NCI-H1694 (cell line): ENCODE data around the gene CEP95.

Experiments
- DNase-seq: peaks from one replicate; lab custom pipeline; 2025; lab: John Stamatoyannopoulos, UW

Gene CEP95

GRCh38 chr17:64515829-64516228 is 9.1 kb downstream of the CEP95 start:
- no peak for DNase-seq

DNA sequence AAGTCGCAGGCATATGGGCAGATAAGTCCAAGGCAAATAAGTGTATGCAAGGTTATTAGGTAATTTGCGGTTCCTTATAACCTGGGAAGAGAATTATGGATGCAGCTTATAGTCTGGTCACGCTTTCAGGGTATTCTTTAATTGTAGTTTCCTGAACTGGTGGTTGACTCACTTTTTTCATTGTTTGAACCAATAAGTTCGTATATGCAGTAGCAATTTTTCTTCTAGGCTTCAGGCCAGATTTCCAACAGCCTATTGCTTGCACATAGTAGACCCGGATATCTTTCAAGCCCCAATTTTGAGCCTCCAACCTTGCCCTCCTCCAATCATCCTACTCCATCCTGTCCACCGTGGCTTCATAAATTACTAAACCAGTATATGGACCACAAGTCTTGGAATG is 12.8 kb downstream of the CEP95 start:
- no peak for DNase-seq

DNA sequence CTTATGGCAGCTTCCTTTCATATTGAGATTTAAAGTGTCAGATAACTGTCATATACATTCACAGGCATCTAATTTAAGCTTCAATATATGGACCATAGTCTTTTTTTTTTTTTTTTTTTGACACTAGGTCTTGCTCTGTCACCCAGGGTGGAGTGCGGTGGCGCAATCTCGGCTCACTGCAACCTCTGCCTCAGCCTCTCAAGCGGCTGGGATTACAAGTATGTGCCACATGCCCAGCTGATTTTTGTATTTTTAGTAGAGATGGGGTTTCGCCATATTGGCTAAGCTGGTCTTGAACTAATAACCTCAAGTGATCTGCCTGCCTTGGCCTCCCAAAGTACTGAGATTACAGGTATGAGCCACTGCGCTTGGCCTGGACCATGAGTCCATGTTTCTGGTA is 13.6 kb downstream of the CEP95 start:
- DNase-seq: no peak

GRCh38 chr17:64527914-64528313 is 21.1 kb downstream of the CEP95 start:
- no peak for DNase-seq

- DNase-seq: no peak
These were observed 22.4 kb downstream of the CEP95 start for GRCh38 chr17:64529221-64529620.

DNA sequence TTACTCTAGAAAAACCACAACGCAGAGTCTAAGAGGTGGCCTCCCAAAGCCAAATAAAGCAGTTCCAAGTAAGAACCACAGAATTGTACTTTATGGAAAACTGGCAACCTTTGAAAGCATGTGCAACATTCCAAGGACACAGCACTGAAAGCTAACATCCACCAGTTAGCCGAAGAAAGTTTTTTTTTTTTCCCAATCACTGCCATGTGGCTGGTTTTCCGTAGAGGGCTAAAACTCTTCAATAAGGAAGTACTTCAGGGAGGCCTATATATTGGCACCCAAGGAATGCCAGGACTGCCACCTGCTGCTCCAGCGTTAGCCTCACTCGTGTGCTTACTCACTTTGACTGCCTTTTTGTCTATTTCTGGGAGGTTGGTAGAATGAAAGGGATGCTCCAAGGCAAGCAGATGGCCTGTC is 25.2 kb downstream of the CEP95 start:
- DNase-seq: no peak

DNA sequence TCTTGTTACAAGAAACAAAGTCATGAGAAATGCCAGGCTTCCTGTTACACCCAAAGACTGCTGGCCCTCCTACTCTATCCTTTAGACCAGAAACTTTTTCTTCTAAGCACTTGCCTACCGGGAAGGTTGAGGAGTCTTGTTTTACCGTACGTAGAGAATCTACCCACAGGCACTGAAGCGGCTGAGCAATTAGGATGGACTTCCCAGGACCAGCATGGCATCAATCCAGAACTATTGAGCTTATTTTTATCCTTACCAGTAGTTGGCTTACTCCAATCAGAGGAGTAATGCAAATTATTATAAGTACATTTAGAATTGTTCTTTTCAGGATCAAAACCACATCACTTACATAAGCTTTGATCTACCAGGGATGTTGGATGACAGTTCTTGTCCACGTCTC is 25.6 kb downstream of the CEP95 start:
- no peak for DNase-seq

DNA sequence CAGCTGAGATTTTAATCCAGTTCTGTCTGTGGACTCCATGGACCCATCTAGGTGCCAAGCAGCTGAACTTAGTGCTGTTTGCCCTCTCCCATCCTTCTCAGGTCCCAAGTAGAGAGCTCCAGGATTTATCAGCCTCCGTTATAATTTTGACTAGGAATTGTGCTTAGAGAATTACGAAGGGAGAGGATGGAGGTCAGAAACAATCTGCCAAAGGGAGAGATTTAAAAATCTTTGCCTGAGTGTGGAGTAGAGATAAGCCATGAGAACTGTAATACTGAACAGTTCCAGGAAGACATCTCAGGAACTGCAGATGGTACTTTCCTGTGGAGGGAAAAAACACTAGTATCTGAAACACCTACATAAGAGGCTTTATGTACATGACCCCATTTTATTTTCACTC is 27.0 kb downstream of the CEP95 start:
- no peak for DNase-seq

DNA sequence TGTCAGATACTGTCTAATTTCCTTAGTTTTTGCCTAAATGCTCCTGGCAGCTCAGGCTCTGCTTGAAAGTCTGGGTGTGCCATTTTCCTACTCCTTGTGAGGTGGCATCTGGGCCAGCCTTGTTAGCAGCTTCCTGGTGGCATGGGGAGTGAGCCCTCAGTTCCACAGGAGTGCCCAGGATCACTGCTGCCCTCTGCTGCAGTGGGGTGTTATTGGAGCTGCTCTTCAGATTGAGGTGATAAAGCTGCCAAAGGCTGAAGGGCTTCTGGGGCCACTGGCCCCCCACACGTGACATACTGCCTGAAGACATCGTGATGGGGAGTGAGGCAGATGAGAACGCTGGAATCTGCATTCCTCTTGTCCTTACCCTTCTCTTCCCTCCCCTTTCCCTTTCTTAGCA is 27.4 kb downstream of the CEP95 start:
- no peak for DNase-seq

- no peak for DNase-seq
These were observed 28.6 kb downstream of the CEP95 start for GRCh38 chr17:64535357-64535756.

GRCh38 chr17:64536913-64537312 is 30.1 kb downstream of the CEP95 start:
- DNase-seq: no peak

- DNase-seq: no peak
These were observed 30.7 kb downstream of the CEP95 start for GRCh38 chr17:64537488-64537887.

- DNase-seq: no peak
These were observed 31.8 kb downstream of the CEP95 start for GRCh38 chr17:64538508-64539130.

GRCh38 chr17:64540118-64540776 is 33.5 kb downstream of the CEP95 start:
- no peak for DNase-seq

DNA sequence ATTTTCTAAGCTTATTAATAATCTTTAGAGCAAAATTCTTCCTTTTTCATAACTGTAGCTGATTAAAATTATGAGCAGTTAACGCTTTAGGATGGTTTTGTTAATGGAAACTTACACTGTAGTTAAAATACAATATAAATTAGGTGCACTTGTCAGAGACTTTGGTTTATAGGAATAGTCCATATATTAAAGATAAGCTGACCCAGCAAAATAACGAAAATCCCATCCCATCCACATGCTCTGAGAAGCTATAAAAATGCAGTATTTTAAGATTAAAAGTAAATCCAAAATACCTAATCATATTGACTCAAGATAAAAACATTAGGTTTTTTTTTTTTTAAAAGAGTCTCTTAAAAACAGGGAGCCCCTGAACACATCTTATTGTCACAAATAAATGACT is 38.0 kb downstream of the CEP95 start:
- no peak for DNase-seq

DNA sequence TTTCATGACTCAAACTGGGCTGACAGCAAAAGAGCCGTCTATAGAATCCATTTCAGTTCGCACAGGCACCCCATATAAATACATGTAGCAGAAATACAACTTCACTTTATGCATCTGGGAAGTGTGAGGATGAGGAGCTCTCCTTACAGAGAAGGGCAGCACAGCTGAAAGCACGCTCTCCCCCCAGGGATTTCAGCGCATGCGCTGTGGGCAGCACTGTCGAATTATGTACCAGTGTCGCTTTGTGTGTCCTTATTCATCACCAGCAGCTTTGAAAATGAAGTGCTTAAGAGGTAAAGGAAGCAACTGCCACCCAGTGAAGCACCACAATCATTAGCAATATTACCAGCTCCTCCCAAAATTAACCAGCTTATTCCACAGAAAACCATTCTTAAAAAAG is 39.9 kb downstream of the CEP95 start:
- no peak for DNase-seq

DNA sequence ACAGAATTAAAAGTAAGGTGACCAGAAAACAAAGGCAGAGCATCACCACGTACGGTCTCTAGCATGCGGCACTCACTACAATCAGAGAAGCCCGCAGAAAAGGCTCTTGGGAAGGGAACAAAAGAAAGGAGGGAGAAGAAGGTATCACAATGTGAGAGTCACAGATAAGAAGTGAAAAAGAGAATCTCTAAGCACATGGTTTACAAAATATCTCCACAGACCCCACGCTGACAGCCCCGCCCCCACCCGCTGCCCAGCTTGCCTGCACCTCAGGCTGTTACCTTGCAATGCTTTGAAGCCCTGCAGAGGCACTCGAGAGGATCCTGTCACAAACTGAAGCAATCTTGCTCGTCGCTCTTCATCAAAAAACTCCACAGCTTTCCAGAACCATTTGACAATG is 40.5 kb downstream of the CEP95 start:
- no peak for DNase-seq

DNA sequence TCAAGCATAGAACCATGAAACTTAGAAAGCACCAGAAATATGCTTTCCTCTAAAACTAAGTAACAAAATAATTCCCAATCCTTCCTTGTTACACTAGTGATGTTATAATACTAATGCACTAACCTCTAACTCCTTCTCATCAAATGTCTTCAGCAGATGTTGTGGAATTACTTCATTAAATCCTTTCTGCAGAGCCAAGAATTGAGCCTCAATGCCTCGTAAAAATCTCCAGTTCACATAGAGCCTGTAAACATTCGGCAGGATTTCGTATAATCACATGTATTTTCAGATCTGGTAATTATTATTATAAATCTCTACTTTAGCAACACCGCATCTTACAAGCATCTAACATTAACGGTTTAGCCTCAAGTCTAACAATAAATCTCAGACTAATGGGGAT is 44.7 kb downstream of the CEP95 start:
- DNase-seq: no peak

DNA sequence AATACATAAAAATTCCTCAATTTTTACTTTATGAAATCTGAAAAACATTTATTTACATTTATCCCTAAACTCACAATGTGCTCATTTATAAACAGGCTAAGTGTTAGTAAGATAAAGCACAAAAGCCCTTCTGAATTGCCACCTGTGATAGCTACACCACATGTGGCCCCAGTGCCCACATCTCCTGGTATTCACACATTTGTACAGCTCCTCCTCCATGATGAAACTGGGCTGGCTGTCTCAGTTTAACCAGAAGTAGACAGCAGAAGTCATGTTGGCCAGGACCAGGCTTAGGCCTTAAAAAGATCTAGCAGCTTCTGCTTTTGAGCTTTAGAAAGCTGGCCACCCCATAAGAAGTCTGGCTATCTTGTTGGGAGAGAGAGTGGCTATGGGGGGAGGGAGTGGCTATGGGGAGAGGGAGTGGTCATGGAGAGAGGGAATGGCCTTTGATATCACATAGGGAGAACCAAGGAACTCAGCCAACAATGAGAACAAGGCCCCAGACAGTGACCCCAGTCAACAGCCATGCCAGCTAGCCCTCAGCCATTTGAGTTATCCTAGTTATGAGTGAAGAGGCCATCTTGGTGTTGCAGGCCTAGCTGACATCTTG is 47.4 kb downstream of the CEP95 start:
- no peak for DNase-seq

DNA sequence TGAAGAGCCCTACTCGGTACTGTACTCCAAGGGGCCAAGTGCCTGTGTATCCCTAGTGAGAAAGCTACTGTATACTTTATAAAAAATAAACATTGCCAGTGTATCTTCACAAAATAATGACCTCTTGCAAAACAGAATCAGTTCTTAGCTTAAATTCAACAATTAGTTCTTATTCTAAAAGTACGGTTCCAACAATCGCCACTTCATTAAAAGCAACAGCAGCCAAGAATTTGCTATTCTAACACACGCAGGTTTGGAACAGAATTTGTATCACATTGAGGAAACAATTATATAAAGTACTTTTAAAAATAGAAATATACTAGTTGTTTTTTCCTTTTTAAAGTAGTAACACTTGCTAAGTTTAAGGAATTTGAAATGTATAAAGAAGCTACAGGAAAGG is 48.5 kb downstream of the CEP95 start:
- no peak for DNase-seq

- DNase-seq: no peak
These were observed 57.3 kb downstream of the CEP95 start for GRCh38 chr17:64564098-64564497.

DNA sequence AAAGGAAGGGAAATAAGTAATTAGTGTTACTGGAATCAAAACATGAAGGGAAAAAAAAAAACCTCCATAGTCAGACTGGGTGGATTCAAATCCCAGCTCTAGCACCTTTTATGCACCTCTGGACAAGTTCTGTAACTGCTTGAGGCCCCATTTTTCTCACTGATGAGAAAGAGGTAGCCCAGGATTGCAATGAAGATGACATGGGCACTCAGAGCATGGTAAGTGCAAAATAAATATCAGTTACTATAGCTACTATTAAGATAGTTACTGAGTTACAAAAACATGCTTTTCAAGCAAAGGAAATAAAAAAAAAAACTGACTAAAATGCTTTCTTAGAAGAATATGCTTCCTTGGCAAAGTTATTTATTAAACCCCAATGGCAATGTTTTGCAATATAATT is 58.8 kb downstream of the CEP95 start:
- DNase-seq: no peak

- no peak for DNase-seq
These were observed 65.0 kb downstream of the CEP95 start for GRCh38 chr17:64571746-64572145.

GRCh38 chr17:64572682-64573154 is 65.9 kb downstream of the CEP95 start:
- no peak for DNase-seq
